Esophagus squamous epithelium (tissue), 5 donors: ENCODE data around the gene HERC3. TPM values are rescaled to one million over a fixed set of nuclear protein-coding genes. Genes with fewer than 3 reads are reported as not detected.

Experiments
- DNase-seq: peaks from one replicate; lab custom pipeline; 2025; lab: John Stamatoyannopoulos, UW
- H3K27ac ChIP-seq, 4 donors: fragments of 200-600 bp; sonication (generic); one replicate each; pipeline ENCODE4 v1.5.1; 2016 to 2019; ENCODE audit warnings: mild to moderate bottlenecking in 1 of 4
- H3K27me3 ChIP-seq, 4 donors: fragments of 200-600 bp; sonication (generic); 1 replicate in 3 of 4; 2 replicates in 1 of 4; pipeline versions ENCODE4 v1.5.1 to v1.6.0; 2017 to 2021; ENCODE audit warnings: antibody characterized with exemption in 1 of 4
- H3K36me3 ChIP-seq, 3 donors: fragments of 200-600 bp; sonication (generic); one replicate each; pipeline ENCODE4 v1.5.1; 2016 to 2019
- H3K4me1 ChIP-seq, 3 donors: fragments of 200-600 bp; sonication (generic); one replicate each; pipeline ENCODE4 v1.5.1; 2017 to 2019
- H3K4me3 ChIP-seq, 4 donors: fragments of 200-600 bp; sonication (generic); 1 replicate in 3 of 4; 2 replicates in 1 of 4; pipeline ENCODE4 v1.5.1; 2016 to 2019; ENCODE audit warnings: mild to moderate bottlenecking in 2 of 4, moderate library complexity in 1 of 4
- H3K9me3 ChIP-seq, 3 donors: fragments of 200-600 bp; sonication (generic); one replicate each; pipeline ENCODE4 v1.5.1; 2016 to 2019
- CTCF ChIP-seq, 6 experiments: fragments of 450-650 bp in 4 of 6; fragments of 200-600 bp in 2 of 6; sonication (generic) in 2 of 6; IDR thresholded peaks; one replicate each; pipeline ENCODE4 v1.5.1; 2016 to 2019; ENCODE audit warnings: antibody characterized with exemption in 6 of 6, mild to moderate bottlenecking in 4 of 6, moderate library complexity in 4 of 6
- POLR2A ChIP-seq, 4 donors: fragments of 450-650 bp; IDR thresholded peaks; one replicate each; pipeline ENCODE4 v1.6.1; 2017; ENCODE audit warnings: antibody characterized with exemption in 4 of 4, mild to moderate bottlenecking in 4 of 4, moderate library complexity in 3 of 4
- WGBS, 2 donors: methylation state at CpG; one replicate each; pipeline ENCODE4 v1.1.5; 2018; 5-methylcytosine and 5-hydroxymethylcytosine counted together
- intact Hi-C: fragments of 100-400 bp; cut with DNase I; formaldehyde crosslinking; loops from one replicate; pipeline ENCODE4 v1.15.0; 2022
- total RNA-seq, 4 donors: library from RNA; depleted of rRNA; stranded (reverse); fragments of >200 nt; gene quantifications; one replicate each; pipeline ENCODE4 v1.1.0, GENCODE V29; 2016
- donor health status: DM: yes; HTN: yes; CAD: no.

HERC3 gene
- total RNA-seq, 4 donors from 2014 or later, result 19.1 to 41.1 (median 30.8) TPM

DNA sequence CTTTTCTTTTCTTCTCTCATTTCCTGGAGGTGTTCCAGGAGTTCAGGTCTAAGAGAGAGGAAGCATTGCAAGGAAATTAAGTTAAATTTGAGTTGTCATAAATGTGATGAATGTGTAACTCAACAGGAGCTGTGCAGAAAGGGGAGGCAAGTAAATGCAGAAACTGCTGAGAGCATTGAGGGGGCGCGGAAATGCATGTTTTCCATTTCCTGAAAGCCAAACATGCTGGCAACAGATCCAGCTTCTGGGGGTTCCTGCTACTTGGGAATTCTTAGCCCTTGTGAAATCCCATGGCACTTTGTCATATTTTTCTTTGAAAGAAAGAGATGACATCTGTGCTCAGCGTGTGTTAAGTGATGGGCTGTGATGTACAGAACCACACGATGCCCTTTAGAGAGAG lies 139.1 kb downstream of the HERC3 start:
- H3K4me3 ChIP-seq, result no peak overlapping the region
- peaks cover 0 to 13% (median 0%) of the 10 kb centered on the region in 3 donors for H3K4me1 ChIP-seq
- intact Hi-C loops, result no loop called here
- H3K27ac ChIP-seq, result no peak overlapping the region
- H3K27me3 ChIP-seq, result no peaks in the 10 kb centered on the region
- DNase-seq, result no peak
- 71 to 94% methylated on average over 4 of the region's 4 CpGs for WGBS, 2 donors
- no peak for TF ChIP-seq POLR2A (IDR thresholded peaks at IDR 0.05)
- TF ChIP-seq CTCF (IDR thresholded peaks at IDR 0.05), result no peak
- no peaks in the 10 kb centered on the region for H3K9me3 ChIP-seq
- H3K36me3 ChIP-seq, result peaks cover 7 to 60% (median 21%) of the 10 kb centered on the region in 3 donors

GRCh38 chr4:88732714-88733368 lies 140.6 kb downstream of the HERC3 start:
- Histone ChIP-seq H3K9me3 (no peaks in the 10 kb centered on the region), H3K36me3 (peaks cover 2 to 52% (median 11%) of the 10 kb centered on the region in 3 donors), H3K4me3 (no peak overlapping the region), H3K4me1 (peaks cover 0 to 27% (median 0%) of the 10 kb centered on the region in 3 donors), H3K27me3 (no peaks in the 10 kb centered on the region), H3K27ac (no peak overlapping the region)
- no peak for TF ChIP-seq POLR2A (IDR thresholded peaks at IDR 0.05)
- no peak for TF ChIP-seq CTCF (IDR thresholded peaks at IDR 0.05)
- 91 to 94% methylated on average over 5 of the region's 5 CpGs for WGBS, 2 donors
- intact Hi-C loops, result no loop called here
- DNase-seq, result no peak

- peak overlapping the region in 2 of 4 donors; percentile 24 to 44 for H3K27ac ChIP-seq
- H3K36me3 ChIP-seq, result peaks cover 0 to 51% (median 8%) of the 10 kb centered on the region in 3 donors
- no peaks in the 10 kb centered on the region for H3K9me3 ChIP-seq
- TF ChIP-seq CTCF (IDR thresholded peaks at IDR 0.05) (no peak), POLR2A (IDR thresholded peaks at IDR 0.05) (no peak)
- DNase-seq, result no peak
- peaks cover 0 to 31% (median 3%) of the 10 kb centered on the region in 3 donors for H3K4me1 ChIP-seq
- H3K27me3 ChIP-seq, result no peaks in the 10 kb centered on the region
- intact Hi-C loops, result no loop called here
- H3K4me3 ChIP-seq, result no peak overlapping the region
- 60 to 88% methylated on average over 3 of the region's 3 CpGs for WGBS, 2 donors
Measured at GRCh38 chr4:88734403-88734949, 142.2 kb downstream of the HERC3 start.

DNA sequence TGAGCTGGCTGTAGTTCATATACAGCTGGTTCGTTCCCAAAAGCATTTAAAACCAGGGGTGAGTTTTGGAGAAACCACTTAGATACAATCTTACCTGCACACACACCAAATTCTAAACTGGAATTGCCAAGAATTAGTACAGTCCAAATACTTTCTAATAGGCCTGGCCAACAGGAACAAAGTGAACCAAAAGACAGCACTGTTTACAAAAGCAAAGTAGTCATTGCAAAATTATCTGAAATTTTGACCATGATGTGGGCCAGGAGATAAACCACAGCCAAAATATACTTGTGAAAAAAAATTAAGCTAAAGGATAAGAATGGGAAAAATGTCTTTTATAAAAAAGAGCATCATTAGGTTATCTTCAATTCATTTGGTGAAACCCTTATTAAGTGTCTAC lies 143.3 kb downstream of the HERC3 start:
- Histone ChIP-seq H3K4me3 (no peak overlapping the region), H3K36me3 (peaks cover 0 to 40% (median under 1%) of the 10 kb centered on the region in 3 donors), H3K27ac (peak overlapping the region in 2 of 4 donors; percentile 22 to 53), H3K9me3 (no peaks in the 10 kb centered on the region), H3K4me1 (peaks cover 0 to 31% (median 3%) of the 10 kb centered on the region in 3 donors), H3K27me3 (no peaks in the 10 kb centered on the region)
- no peak for DNase-seq
- no peak for TF ChIP-seq POLR2A (IDR thresholded peaks at IDR 0.05)
- TF ChIP-seq CTCF (IDR thresholded peaks at IDR 0.05), result no peak
- intact Hi-C loops, result no loop called here
- 100% methylated on average over 1 of the region's 1 CpG for WGBS, 2 donors

GRCh38 chr4:88736264-88736663 lies 144.0 kb downstream of the HERC3 start:
- Histone ChIP-seq H3K9me3 (no peaks in the 10 kb centered on the region), H3K4me3 (no peak overlapping the region)
- 80 to 87% methylated on average over 3 of the region's 3 CpGs for WGBS, 2 donors

More at GRCh38 chr4:88736264-88736663, 144.0 kb downstream of the HERC3 start:
- Histone ChIP-seq H3K36me3 (peaks cover 0 to 33% (median 0%) of the 10 kb centered on the region in 3 donors), H3K27ac (peak overlapping the region in 2 of 4 donors; percentile 35 to 53), H3K27me3 (no peaks in the 10 kb centered on the region), H3K4me1 (peaks cover 0 to 31% (median 3%) of the 10 kb centered on the region in 3 donors)
- DNase-seq, result no peak
- intact Hi-C loops, result no loop called here
- TF ChIP-seq POLR2A (IDR thresholded peaks at IDR 0.05), result no peak
- TF ChIP-seq CTCF (IDR thresholded peaks at IDR 0.05), result no peak
